HEK293T (cell line): ENCODE results near the gene NSG1.

Experiments used
- ARNT ChIP-seq: fragments of 450-650 bp; IDR thresholded peaks from 2 replicates; pipeline ENCODE4 v1.6.1; 2017; ENCODE audit warnings: mild to moderate bottlenecking
- FOXK2 ChIP-seq: fragments of 450-650 bp; IDR thresholded peaks from 2 replicates; pipeline ENCODE4 v1.6.1; 2016; ENCODE audit warnings: mild to moderate bottlenecking
- L3MBTL2 ChIP-seq: fragments of 450-650 bp; conservative IDR thresholded peaks from 2 replicates; pipeline ENCODE4 v1.6.1; 2016; ENCODE audit warnings: mild to moderate bottlenecking
- NFRKB ChIP-seq: fragments of 450-650 bp; IDR thresholded peaks from 2 replicates; pipeline ENCODE4 v1.6.1; 2016; ENCODE audit warnings: mild to moderate bottlenecking, moderate library complexity
- SP1 ChIP-seq: fragments of 450-650 bp; IDR thresholded peaks from 2 replicates; pipeline ENCODE4 v1.6.1; 2017
- TARDBP ChIP-seq: fragments of 450-650 bp; IDR thresholded peaks from 2 replicates; pipeline ENCODE4 v1.6.1; 2016

GRCh38 chr4:4424499-4425115, 37.7 kb downstream of the NSG1 start:
- TF ChIP-seq SP1 (no peak), NFRKB (no peak), TARDBP (no peak), ARNT (no peak), L3MBTL2 (no peak), FOXK2 (no peak)
